HEK293 (cell line): ENCODE data around the gene SEC16A.

Experiments used
- ATF2 ChIP-seq: fragments of 450-650 bp; formaldehyde crosslinking; IDR thresholded peaks from 2 replicates; pipeline ENCODE4 v1.5.1; 2016; ENCODE audit warnings: missing biosample characterization, missing genetic modification characterization, low read depth
- BCL11A ChIP-seq: fragments of 450-650 bp; formaldehyde crosslinking; IDR thresholded peaks from 2 replicates; pipeline ENCODE4 v1.5.1; 2016; ENCODE audit warnings: low read depth, missing biosample characterization, missing genetic modification characterization
- CTCF ChIP-seq: fragments of 450-650 bp; formaldehyde crosslinking; IDR thresholded peaks from 2 replicates; pipeline ENCODE4 v1.5.1; 2016; ENCODE audit warnings: missing biosample characterization, missing genetic modification characterization
- PRDM10 ChIP-seq: fragments of 450-650 bp; formaldehyde crosslinking; IDR thresholded peaks from 2 replicates; pipeline ENCODE4 v1.5.1; 2016; ENCODE audit warnings: missing biosample characterization, missing genetic modification characterization
- REST ChIP-seq: fragments of 450-650 bp; formaldehyde crosslinking; IDR thresholded peaks from 2 replicates; pipeline ENCODE4 v1.5.1; 2016; ENCODE audit warnings: missing biosample characterization, missing genetic modification characterization
- ZNF398 ChIP-seq: fragments of 450-650 bp; formaldehyde crosslinking; IDR thresholded peaks from 2 replicates; pipeline ENCODE4 v1.5.1; 2017; ENCODE audit warnings: missing biosample characterization, missing genetic modification characterization
- ZNF423 ChIP-seq: fragments of 450-650 bp; formaldehyde crosslinking; IDR thresholded peaks from 2 replicates; pipeline ENCODE4 v1.5.1; 2016; ENCODE audit warnings: missing biosample characterization, missing genetic modification characterization
- ZSCAN18 ChIP-seq: fragments of 450-650 bp; formaldehyde crosslinking; IDR thresholded peaks from 2 replicates; pipeline ENCODE4 v1.5.1; 2016; ENCODE audit warnings: missing biosample characterization, missing genetic modification characterization
- ZSCAN30 ChIP-seq: fragments of 450-650 bp; IDR thresholded peaks from 2 replicates; pipeline ENCODE4 v1.5.1; 2018; ENCODE audit warnings: missing biosample characterization, mild to moderate bottlenecking, missing genetic modification characterization, moderate library complexity
- TF ChIP-seq, protein P1 (sequence below): fragments of 450-650 bp; formaldehyde crosslinking; IDR thresholded peaks from 2 replicates; pipeline ENCODE4 v1.5.1; 2016; ENCODE audit warnings: missing biosample characterization, missing genetic modification characterization
- TF ChIP-seq, protein P2 (sequence below): fragments of 450-650 bp; formaldehyde crosslinking; IDR thresholded peaks from 2 replicates; pipeline ENCODE4 v1.5.1; 2016; ENCODE audit warnings: missing biosample characterization, missing genetic modification characterization

- TF ChIP-seq CTCF (tag by site-specific recombination) (no peak), ATF2 (tag by site-specific recombination) (no peak), ZSCAN30 (tag by site-specific recombination) (no peak), REST (tag by site-specific recombination) (no peak), PRDM10 (no peak), ZSCAN18 (tag by site-specific recombination) (no peak), ZNF398 (tag by site-specific recombination) (no peak), BCL11A (tag by site-specific recombination) (no peak), ZNF423 (tag by site-specific recombination) (no peak)
- TF ChIP-seq, protein P1, sequence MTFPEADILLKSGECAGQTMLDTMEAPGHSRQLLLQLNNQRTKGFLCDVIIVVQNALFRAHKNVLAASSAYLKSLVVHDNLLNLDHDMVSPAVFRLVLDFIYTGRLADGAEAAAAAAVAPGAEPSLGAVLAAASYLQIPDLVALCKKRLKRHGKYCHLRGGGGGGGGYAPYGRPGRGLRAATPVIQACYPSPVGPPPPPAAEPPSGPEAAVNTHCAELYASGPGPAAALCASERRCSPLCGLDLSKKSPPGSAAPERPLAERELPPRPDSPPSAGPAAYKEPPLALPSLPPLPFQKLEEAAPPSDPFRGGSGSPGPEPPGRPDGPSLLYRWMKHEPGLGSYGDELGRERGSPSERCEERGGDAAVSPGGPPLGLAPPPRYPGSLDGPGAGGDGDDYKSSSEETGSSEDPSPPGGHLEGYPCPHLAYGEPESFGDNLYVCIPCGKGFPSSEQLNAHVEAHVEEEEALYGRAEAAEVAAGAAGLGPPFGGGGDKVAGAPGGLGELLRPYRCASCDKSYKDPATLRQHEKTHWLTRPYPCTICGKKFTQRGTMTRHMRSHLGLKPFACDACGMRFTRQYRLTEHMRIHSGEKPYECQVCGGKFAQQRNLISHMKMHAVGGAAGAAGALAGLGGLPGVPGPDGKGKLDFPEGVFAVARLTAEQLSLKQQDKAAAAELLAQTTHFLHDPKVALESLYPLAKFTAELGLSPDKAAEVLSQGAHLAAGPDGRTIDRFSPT (tag by site-specific recombination) = no peak
- TF ChIP-seq, protein P2, sequence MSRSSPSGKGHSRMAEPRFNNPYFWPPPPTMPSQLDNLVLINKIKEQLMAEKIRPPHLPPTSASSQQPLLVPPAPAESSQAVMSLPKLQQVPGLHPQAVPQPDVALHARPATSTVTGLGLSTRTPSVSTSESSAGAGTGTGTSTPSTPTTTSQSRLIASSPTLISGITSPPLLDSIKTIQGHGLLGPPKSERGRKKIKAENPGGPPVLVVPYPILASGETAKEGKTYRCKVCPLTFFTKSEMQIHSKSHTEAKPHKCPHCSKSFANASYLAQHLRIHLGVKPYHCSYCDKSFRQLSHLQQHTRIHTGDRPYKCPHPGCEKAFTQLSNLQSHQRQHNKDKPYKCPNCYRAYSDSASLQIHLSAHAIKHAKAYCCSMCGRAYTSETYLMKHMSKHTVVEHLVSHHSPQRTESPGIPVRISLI = no peak
Observed at GRCh38 chr9:136393531-136393930, 89.3 kb downstream of the SEC16A start.
